Left lung (tissue), 10 donors: ENCODE data around the gene INHBB. TPM values are rescaled to one million over a fixed set of nuclear protein-coding genes. Genes with fewer than 3 reads are reported as not detected.
A peak's percentile ranks its signal among the peaks of the same experiment; 100 is the strongest.

Experiments
- ATAC-seq: fragments of 200-7000 bp; cut with Tn5 transposase; one replicate; pipeline ENCODE4 v1.9.1; 2020; ENCODE audit warnings: moderate library complexity
- DNase-seq, 4 donors: peaks; one replicate each; pipeline ENCODE4 v3.0.0-alpha.2; 2013 to 2020
- H3K27ac ChIP-seq, 2 donors: fragments of 200-600 bp; sonication (generic) in 1 of 2; one replicate each; pipeline versions ENCODE4 v1.5.0 to v1.8.0; 2020 to 2021
- H3K27me3 ChIP-seq, 2 donors: fragments of 200-600 bp; sonication (generic) in 1 of 2; one replicate each; pipeline versions ENCODE4 v1.5.0 to v1.8.0; 2020 to 2021
- H3K36me3 ChIP-seq, 2 donors: fragments of 200-600 bp; sonication (generic) in 1 of 2; one replicate each; pipeline versions ENCODE4 v1.5.0 to v1.8.0; 2020 to 2021
- H3K4me1 ChIP-seq, 2 donors: fragments of 200-600 bp; one replicate each; pipeline ENCODE4 v1.8.0; 2021
- H3K4me3 ChIP-seq, 2 donors: fragments of 200-600 bp; sonication (generic) in 1 of 2; one replicate each; pipeline versions ENCODE4 v1.5.0 to v1.8.0; 2020 to 2021; ENCODE audit warnings: mild to moderate bottlenecking in 1 of 2
- H3K9me3 ChIP-seq, 2 donors: fragments of 200-600 bp; sonication (generic) in 1 of 2; one replicate each; pipeline versions ENCODE4 v1.5.0 to v1.8.0; 2020 to 2021
- CTCF ChIP-seq, 2 donors: fragments of 200-600 bp; sonication (generic) in 1 of 2; IDR thresholded peaks; one replicate each; pipeline versions ENCODE4 v1.5.0 to v1.8.0; 2021; ENCODE audit warnings: antibody characterized with exemption in 2 of 2
- intact Hi-C, 2 donors: fragments of 100-400 bp; cut with DNase I; formaldehyde crosslinking; loops; one replicate each; pipeline versions ENCODE4 v1.11.2 to v1.14.2; 2022
- polyA plus RNA-seq, 6 donors: library from polyadenylated mRNA; unstranded; fragments of 120-200 nt; gene quantifications; one replicate each; pipeline ENCODE4 v1.2.1, GENCODE V29; 2013; ENCODE audit not compliant: insufficient read length in 6 of 6
- total RNA-seq, 2 donors: library from RNA; stranded (reverse); fragmentation: NEBNext Ultra II Directional; extraction: Animal tissue kit (Norgen Biotek cat#: 25700); gene quantifications; one replicate each; pipeline ENCODE4 v1.2.1, GENCODE V29; 2021
- donor health status: DM: no; HTN: yes; CAD: no.
- donor health status: DM: no; HTN: no; CAD: no.

INHBB gene
- total and polyA plus RNA-seq, 8 donors, result 0.21 to 2.0 (median 0.34) TPM

GRCh38 chr2:120358734-120359465 lies 13.0 kb downstream of the INHBB start:
- TF ChIP-seq CTCF (IDR thresholded peaks at IDR 0.05), result no peak
- no peak overlapping the region for H3K27ac ChIP-seq
- intact Hi-C loops, result no loop called here
- ATAC-seq (no peak), DNase-seq (peak in 1 of 4 donors; percentile 67)
- no peaks in the 10 kb centered on the region for H3K9me3 ChIP-seq
- H3K4me3 ChIP-seq, result no peak overlapping the region
- no peaks in the 10 kb centered on the region for H3K36me3 ChIP-seq
- H3K27me3 ChIP-seq, result no peaks in the 10 kb centered on the region
- no peaks in the 10 kb centered on the region for H3K4me1 ChIP-seq

GRCh38 chr2:120360307-120360855 lies 14.4 kb downstream of the INHBB start:
- Histone ChIP-seq H3K27me3 (no peaks in the 10 kb centered on the region), H3K36me3 (no peaks in the 10 kb centered on the region), H3K4me1 (no peaks in the 10 kb centered on the region), H3K4me3 (no peak overlapping the region), H3K9me3 (no peaks in the 10 kb centered on the region), H3K27ac (no peak overlapping the region)
- ATAC-seq (no peak), DNase-seq (peak in 1 of 4 donors; percentile 31)
- TF ChIP-seq CTCF (IDR thresholded peaks at IDR 0.05), result no peak
- intact Hi-C loops, result no loop called here

- no peak overlapping the region for H3K4me3 ChIP-seq
- H3K9me3 ChIP-seq, result no peaks in the 10 kb centered on the region
- no peak overlapping the region for H3K27ac ChIP-seq
- intact Hi-C loops, result no loop called here
- H3K4me1 ChIP-seq, result no peaks in the 10 kb centered on the region
- peak in 1 of 4 donors; percentile 53 for DNase-seq
- no peaks in the 10 kb centered on the region for H3K27me3 ChIP-seq
- no peak for TF ChIP-seq CTCF (IDR thresholded peaks at IDR 0.05)
- ATAC-seq, result no peak
- no peaks in the 10 kb centered on the region for H3K36me3 ChIP-seq
These were observed 17.0 kb downstream of the INHBB start for GRCh38 chr2:120362926-120363325.

- H3K9me3 ChIP-seq, result no peaks in the 10 kb centered on the region
- no peak for TF ChIP-seq CTCF (IDR thresholded peaks at IDR 0.05)
- H3K27me3 ChIP-seq, result no peaks in the 10 kb centered on the region
- no peak overlapping the region for H3K4me3 ChIP-seq
- DNase-seq, result peak in 1 of 4 donors; percentile 68
- no peak overlapping the region for H3K27ac ChIP-seq
- no peaks in the 10 kb centered on the region for H3K4me1 ChIP-seq
- H3K36me3 ChIP-seq, result no peaks in the 10 kb centered on the region
- intact Hi-C loops, result no loop called here
- ATAC-seq, result no peak
These were observed 19.4 kb downstream of the INHBB start for GRCh38 chr2:120365236-120365793.

- peak in 1 of 4 donors; percentile 34 for DNase-seq
- no peaks in the 10 kb centered on the region for H3K27me3 ChIP-seq
- no peak overlapping the region for H3K4me3 ChIP-seq
- TF ChIP-seq CTCF (IDR thresholded peaks at IDR 0.05), result no peak
- intact Hi-C loops, result no loop called here
- H3K36me3 ChIP-seq, result no peaks in the 10 kb centered on the region
- no peaks in the 10 kb centered on the region for H3K4me1 ChIP-seq
- no peaks in the 10 kb centered on the region for H3K9me3 ChIP-seq
- no peak overlapping the region for H3K27ac ChIP-seq
- no peak for ATAC-seq
These were observed 20.8 kb downstream of the INHBB start for GRCh38 chr2:120366698-120367097.
